Activated naive CD8-positive, alpha-beta T cell treated with anti-CD3 and anti-CD28 coated beads, Interleukin-2, amount 50 U/mL, for 24 hours (primary cell): Measurements from ENCODE around the gene ALG12.
A peak's percentile ranks its signal among the peaks of the same experiment; 100 is the strongest.

ENCODE experiments used
- ATAC-seq: fragments of 150-1000 bp; cut with Tn5 transposase; one replicate; pipeline ENCODE4 v1.10.0; 2021
- DNase-seq: peaks from one replicate; pipeline ENCODE4 v3.0.0; 2021
- H3K27ac Mint-ChIP-seq: one replicate; pipeline ENCODE4 v1.8.0; 2021; ENCODE audit warnings: mild to moderate bottlenecking, mixed read lengths
- H3K27me3 Mint-ChIP-seq: one replicate; pipeline ENCODE4 v1.8.0; 2021; ENCODE audit warnings: mixed read lengths
- H3K36me3 Mint-ChIP-seq: one replicate; pipeline ENCODE4 v1.8.0; 2021; ENCODE audit warnings: low read depth, mixed read lengths
- H3K4me1 Mint-ChIP-seq: one replicate; pipeline ENCODE4 v1.8.0; 2021; ENCODE audit warnings: mixed read lengths
- H3K4me3 Mint-ChIP-seq: one replicate; pipeline ENCODE4 v1.8.0; 2021; ENCODE audit warnings: mild to moderate bottlenecking, moderate library complexity, mixed read lengths
- H3K9me3 Mint-ChIP-seq: one replicate; pipeline ENCODE4 v1.8.0; 2021; ENCODE audit warnings: mixed read lengths

The ALG12 gene

GRCh38 chr22:49922484-49922883 is 4.2 kb upstream of the ALG12 start:
- DNase-seq (no peak), ATAC-seq (no peak)
- Mint-ChIP-seq H3K27ac (no peak overlapping the region), H3K36me3 (peaks cover 21% of the 10 kb centered on the region), H3K9me3 (no peaks in the 10 kb centered on the region), H3K27me3 (no peaks in the 10 kb centered on the region), H3K4me1 (peaks cover 45% of the 10 kb centered on the region), H3K4me3 (no peak overlapping the region)

DNA sequence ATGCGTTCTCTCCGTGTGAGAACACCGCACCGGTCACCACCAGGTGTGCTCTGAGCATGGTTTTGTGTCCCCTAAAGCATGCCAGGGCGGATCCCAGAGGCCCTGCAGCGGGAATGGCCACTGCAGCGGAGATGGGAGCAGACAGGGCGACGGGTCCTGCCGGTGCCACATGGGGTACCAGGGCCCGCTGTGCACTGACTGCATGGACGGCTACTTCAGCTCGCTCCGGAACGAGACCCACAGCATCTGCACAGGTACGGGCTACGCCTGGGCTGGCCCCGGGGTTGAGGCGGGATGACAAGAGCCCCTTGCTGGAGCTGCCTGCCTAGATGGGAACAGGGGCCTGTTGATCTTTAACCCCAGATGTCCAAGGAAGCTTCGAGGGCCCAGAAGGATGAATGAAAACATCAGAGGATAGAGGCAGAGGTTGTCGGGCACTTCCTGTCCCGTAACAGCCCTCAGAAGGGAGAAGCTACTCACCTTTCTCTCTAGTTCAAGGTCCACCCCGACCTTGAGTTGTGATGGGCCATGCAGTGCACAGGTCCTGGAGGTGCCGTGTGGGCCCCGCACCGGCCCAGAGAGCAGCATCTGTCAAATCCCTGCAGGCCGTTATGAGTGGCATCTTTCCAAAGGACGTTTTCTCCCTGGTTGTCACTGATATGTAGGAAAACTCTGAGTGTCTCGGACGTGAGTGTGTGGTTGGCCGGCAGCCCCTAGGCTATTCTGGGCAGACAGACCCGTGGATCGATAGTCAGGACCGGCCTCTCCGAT is 3.5 kb upstream of the ALG12 start:
- H3K27ac Mint-ChIP-seq: no peak overlapping the region
- H3K4me3 Mint-ChIP-seq: no peak overlapping the region
- H3K4me1 Mint-ChIP-seq: peaks cover 47% of the 10 kb centered on the region

GRCh38 chr22:49920859-49921258 is 2.6 kb upstream of the ALG12 start:
- H3K4me1 Mint-ChIP-seq: peaks cover 47% of the 10 kb centered on the region
- peaks cover 11% of the 10 kb centered on the region for H3K36me3 Mint-ChIP-seq
- H3K4me3 Mint-ChIP-seq: no peak overlapping the region
- no peak for DNase-seq
- ATAC-seq: no peak
- H3K27ac Mint-ChIP-seq: no peak overlapping the region
- H3K9me3 Mint-ChIP-seq: no peaks in the 10 kb centered on the region
- H3K27me3 Mint-ChIP-seq: no peaks in the 10 kb centered on the region

More for the DNA sequence above, 3.5 kb upstream of the ALG12 start:
- Mint-ChIP-seq H3K27me3 (no peaks in the 10 kb centered on the region), H3K36me3 (peaks cover 14% of the 10 kb centered on the region), H3K9me3 (no peaks in the 10 kb centered on the region)
- ATAC-seq (no peak), DNase-seq (no peak)

GRCh38 chr22:49918911-49919881 is 958 bp upstream of the ALG12 start:
- Mint-ChIP-seq H3K27ac (no peak overlapping the region), H3K4me3 (peak overlapping the region; percentile 73), H3K9me3 (no peaks in the 10 kb centered on the region), H3K36me3 (peaks cover 4% of the 10 kb centered on the region), H3K27me3 (no peaks in the 10 kb centered on the region), H3K4me1 (peaks cover 40% of the 10 kb centered on the region)
- ATAC-seq (no peak), DNase-seq (no peak)

- ATAC-seq (no peak), DNase-seq (no peak)
- peak overlapping the region; percentile 80 for H3K4me3 Mint-ChIP-seq
- H3K9me3 Mint-ChIP-seq: no peaks in the 10 kb centered on the region
- no peaks in the 10 kb centered on the region for H3K27me3 Mint-ChIP-seq
- peak overlapping the region; percentile 74 for H3K27ac Mint-ChIP-seq
- H3K4me1 Mint-ChIP-seq: peaks cover 29% of the 10 kb centered on the region
- H3K36me3 Mint-ChIP-seq: peaks cover 13% of the 10 kb centered on the region
These were observed 1.4 kb downstream of the ALG12 start for GRCh38 chr22:49916831-49917230.

DNA sequence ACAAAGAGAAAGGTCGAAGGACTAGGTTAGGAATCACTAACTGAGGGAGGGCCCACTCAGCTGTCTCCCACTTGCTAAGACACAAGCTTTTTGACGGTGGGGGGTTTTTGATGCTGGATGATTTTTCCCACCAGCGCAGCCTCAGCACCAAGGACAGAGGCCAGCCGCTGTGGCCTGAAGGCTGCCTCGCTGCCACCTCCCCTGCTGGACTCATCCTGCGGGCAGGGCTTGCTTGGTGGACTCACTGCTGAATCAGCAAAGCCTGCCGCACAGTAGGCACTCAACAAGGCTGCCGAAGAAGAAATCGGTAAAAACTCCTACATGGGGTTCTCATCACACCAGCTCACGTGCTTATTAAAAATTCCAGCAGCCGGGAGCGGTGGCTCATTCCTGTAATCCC is 2.6 kb downstream of the ALG12 start:
- ATAC-seq: no peak
- Mint-ChIP-seq H3K4me3 (no peak overlapping the region), H3K27ac (no peak overlapping the region), H3K36me3 (peaks cover 11% of the 10 kb centered on the region), H3K27me3 (no peaks in the 10 kb centered on the region), H3K4me1 (peaks cover 29% of the 10 kb centered on the region), H3K9me3 (no peaks in the 10 kb centered on the region)
- no peak for DNase-seq

GRCh38 chr22:49914256-49914655 is 4.0 kb downstream of the ALG12 start:
- Mint-ChIP-seq H3K4me3 (no peak overlapping the region), H3K4me1 (peaks cover 17% of the 10 kb centered on the region), H3K27me3 (no peaks in the 10 kb centered on the region), H3K9me3 (no peaks in the 10 kb centered on the region), H3K36me3 (peaks cover 9% of the 10 kb centered on the region), H3K27ac (no peak overlapping the region)
- ATAC-seq: no peak
- no peak for DNase-seq

GRCh38 chr22:49913446-49913845 is 4.8 kb downstream of the ALG12 start:
- no peak overlapping the region for H3K27ac Mint-ChIP-seq
- H3K4me3 Mint-ChIP-seq: no peak overlapping the region
- no peak for DNase-seq
- ATAC-seq: no peak
- H3K27me3 Mint-ChIP-seq: no peaks in the 10 kb centered on the region
- H3K4me1 Mint-ChIP-seq: peaks cover 16% of the 10 kb centered on the region
- peaks cover 10% of the 10 kb centered on the region for H3K36me3 Mint-ChIP-seq
- no peaks in the 10 kb centered on the region for H3K9me3 Mint-ChIP-seq

DNA sequence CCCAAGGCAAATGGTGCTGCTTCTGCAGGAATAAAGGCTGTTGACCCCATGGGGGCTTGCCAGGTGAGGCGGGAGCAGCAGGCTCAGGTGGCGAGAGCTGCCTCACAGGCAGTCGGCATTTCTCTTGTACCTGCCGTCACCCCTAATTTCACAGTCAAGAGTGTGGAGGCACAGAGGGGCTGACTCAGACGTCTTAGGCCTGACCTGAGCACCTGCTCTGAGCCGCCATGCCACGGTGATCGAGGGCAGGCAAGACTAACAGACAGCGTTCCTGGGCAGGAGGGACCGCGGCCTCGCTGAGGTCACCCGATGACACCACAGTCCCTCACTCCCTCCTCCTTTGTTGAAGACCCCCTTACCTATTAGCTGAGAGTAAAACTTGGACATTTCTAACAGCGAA is 5.2 kb downstream of the ALG12 start:
- no peak for DNase-seq
- Mint-ChIP-seq H3K4me1 (peaks cover 16% of the 10 kb centered on the region), H3K36me3 (peaks cover 10% of the 10 kb centered on the region), H3K27me3 (no peaks in the 10 kb centered on the region), H3K9me3 (no peaks in the 10 kb centered on the region), H3K4me3 (no peak overlapping the region), H3K27ac (no peak overlapping the region)
- no peak for ATAC-seq

- H3K27ac Mint-ChIP-seq: no peak overlapping the region
These were observed 6.2 kb downstream of the ALG12 start for GRCh38 chr22:49911881-49912625.

GRCh38 chr22:49910229-49911155 is 7.7 kb downstream of the ALG12 start:
- Mint-ChIP-seq H3K9me3 (no peaks in the 10 kb centered on the region), H3K36me3 (peaks cover 16% of the 10 kb centered on the region), H3K27ac (no peak overlapping the region), H3K4me1 (peaks cover under 1% of the 10 kb centered on the region), H3K4me3 (no peak overlapping the region), H3K27me3 (no peaks in the 10 kb centered on the region)
- ATAC-seq (no peak), DNase-seq (no peak)

More at GRCh38 chr22:49911881-49912625, 6.2 kb downstream of the ALG12 start:
- peaks cover 10% of the 10 kb centered on the region for H3K4me1 Mint-ChIP-seq
- no peak overlapping the region for H3K4me3 Mint-ChIP-seq
- no peak for DNase-seq
- peaks cover 16% of the 10 kb centered on the region for H3K36me3 Mint-ChIP-seq
- ATAC-seq: no peak
- H3K27me3 Mint-ChIP-seq: no peaks in the 10 kb centered on the region
- H3K9me3 Mint-ChIP-seq: no peaks in the 10 kb centered on the region

DNA sequence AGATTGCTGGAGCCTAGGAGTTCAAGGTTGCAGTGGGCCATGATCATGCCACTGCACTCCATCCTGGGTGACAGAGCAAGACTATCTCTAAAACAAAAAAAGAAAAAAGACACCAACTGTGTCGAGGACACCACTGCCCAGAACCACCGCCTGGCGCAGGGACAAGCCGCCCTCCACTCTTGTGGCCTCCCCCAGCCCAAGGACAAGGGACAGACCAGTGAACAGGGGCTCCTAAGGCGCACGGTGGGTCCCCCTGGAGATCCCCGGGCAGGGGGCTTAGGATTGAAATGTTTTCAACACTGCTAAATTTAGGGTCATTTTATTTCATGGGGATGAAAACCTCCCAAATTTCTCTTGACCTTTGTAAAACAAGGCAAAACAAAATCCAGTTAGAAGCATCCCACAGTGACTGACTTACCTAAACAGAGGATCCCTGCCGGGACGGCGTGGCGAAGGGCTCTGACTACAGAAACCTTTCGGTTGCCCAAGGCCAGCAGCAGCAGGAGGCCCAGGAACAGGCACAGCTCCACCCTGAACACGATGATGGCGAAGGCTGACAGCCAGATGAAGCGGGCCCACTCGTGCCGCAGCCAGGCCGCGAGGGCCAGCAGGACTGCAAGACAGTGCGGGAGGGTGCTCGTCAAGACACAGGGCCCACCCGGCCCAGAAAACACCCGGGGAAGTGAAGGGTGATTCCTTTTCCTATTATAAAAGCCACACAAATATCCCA is 8.6 kb downstream of the ALG12 start:
- H3K36me3 Mint-ChIP-seq: peaks cover 16% of the 10 kb centered on the region
- no peaks in the 10 kb centered on the region for H3K9me3 Mint-ChIP-seq
- no peak for ATAC-seq
- no peaks in the 10 kb centered on the region for H3K27me3 Mint-ChIP-seq
- no peak for DNase-seq
- no peak overlapping the region for H3K27ac Mint-ChIP-seq
- no peaks in the 10 kb centered on the region for H3K4me1 Mint-ChIP-seq
- H3K4me3 Mint-ChIP-seq: no peak overlapping the region

DNA sequence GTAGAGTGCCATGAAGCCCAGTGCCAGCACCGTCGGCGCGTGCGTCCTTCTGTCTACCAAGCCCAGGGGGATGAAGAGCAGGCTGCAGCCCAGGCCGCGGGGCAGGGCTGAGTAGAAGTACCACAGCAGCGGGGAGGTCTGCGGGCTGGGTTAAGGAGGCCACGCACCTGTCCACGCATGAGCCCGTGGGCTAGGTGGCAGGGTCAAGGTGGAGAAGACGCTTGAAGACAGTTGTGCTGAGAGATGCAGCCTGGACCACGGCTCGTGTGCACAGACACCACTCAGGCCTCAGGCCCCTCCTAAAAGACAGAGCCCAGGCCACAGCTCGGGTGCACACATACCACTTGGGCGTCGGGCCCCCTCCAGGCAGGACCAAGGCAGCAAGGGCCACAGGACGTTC is 10.4 kb downstream of the ALG12 start:
- peaks cover 13% of the 10 kb centered on the region for H3K36me3 Mint-ChIP-seq
- no peaks in the 10 kb centered on the region for H3K4me1 Mint-ChIP-seq
- H3K27ac Mint-ChIP-seq: no peak overlapping the region
- no peak overlapping the region for H3K4me3 Mint-ChIP-seq
- no peaks in the 10 kb centered on the region for H3K9me3 Mint-ChIP-seq
- no peak for DNase-seq
- ATAC-seq: no peak
- H3K27me3 Mint-ChIP-seq: no peaks in the 10 kb centered on the region
